ENCODE measurements around the gene ACAD10. TPM values are rescaled to one million over a fixed set of nuclear protein-coding genes. Genes with fewer than 3 reads are reported as not detected.

ACAD10 gene
- total and polyA plus RNA-seq, 2 experiments from 2014 or later, result 24.2 to 32.5 TPM

DNA sequence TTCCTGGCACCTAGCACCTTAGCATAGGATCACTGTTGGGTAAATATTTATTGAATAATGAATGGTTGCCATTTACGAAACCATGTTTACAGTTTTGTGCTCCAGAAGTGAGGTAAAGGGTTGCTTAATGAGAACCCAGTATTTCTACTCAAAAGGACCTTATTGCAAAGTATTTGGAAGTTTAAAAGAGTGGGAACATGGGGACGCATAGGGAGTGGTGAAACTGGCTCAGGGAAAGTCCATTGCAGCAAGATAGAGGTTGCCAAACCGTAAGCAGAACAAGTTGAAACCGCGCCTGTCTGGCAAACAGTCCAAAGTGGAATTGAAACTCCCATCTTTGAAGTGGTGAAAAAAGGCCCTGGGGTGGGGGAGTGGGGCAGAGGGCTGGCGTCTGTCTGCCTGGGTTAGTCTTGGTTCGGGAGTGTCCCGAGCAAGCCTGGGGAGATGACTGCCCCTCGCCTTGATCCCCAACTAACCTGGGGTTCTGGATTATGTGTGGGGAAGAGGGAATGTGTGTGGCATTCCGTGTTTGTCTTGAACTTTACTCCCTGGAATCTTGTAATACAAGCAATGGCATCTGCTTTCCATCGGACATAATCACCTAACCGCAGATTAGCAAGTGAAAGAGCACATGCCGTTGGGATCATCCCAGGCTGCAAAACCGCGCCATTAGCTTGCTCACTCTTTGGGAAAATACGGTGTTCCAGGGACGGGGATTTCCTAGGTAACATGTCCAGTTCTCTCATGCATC is 88.1 kb downstream of the ACAD10 start:
- Histone ChIP-seq H4K20me1 (ENCODE audit: insufficient read depth, poor library complexity, severe bottlenecking) (peaks cover 8% of the 10 kb centered on the region), H3K4me1 (ENCODE audit: insufficient read depth) (peaks cover 61% of the 10 kb centered on the region), H3K4me3 (no peak overlapping the region), H3K4me2 (peak overlapping the region; percentile 69), H3K27me3 (no peaks in the 10 kb centered on the region), H2AFZ (no peak overlapping the region), H3K36me3 (replicated peaks; ENCODE audit: insufficient read depth, low read depth) (no peaks in the 10 kb centered on the region), H3K79me2 (peaks cover 66% of the 10 kb centered on the region), H3K9me3 (ENCODE audit: low read depth) (no peaks in the 10 kb centered on the region), H3K9me2 (replicated peaks; ENCODE audit: insufficient read depth) (no peaks in the 10 kb centered on the region), H3K27ac (peak overlapping the region; percentile 95)
- 9% methylated on average over 17 of the region's 17 CpGs for WGBS (ENCODE audit: low lambda C conversion rate, missing lambda C conversion rate)
- TF ChIP-seq EZH2 (IDR thresholded peaks at IDR 0.05; ENCODE audit: borderline replicate concordance) (no peak), EZH2phosphoT487 (IDR thresholded peaks at IDR 0.05; ENCODE audit: low read depth, severe bottlenecking, unreplicated experiment) (no peak)
- TF ChIP-seq, protein P1, sequence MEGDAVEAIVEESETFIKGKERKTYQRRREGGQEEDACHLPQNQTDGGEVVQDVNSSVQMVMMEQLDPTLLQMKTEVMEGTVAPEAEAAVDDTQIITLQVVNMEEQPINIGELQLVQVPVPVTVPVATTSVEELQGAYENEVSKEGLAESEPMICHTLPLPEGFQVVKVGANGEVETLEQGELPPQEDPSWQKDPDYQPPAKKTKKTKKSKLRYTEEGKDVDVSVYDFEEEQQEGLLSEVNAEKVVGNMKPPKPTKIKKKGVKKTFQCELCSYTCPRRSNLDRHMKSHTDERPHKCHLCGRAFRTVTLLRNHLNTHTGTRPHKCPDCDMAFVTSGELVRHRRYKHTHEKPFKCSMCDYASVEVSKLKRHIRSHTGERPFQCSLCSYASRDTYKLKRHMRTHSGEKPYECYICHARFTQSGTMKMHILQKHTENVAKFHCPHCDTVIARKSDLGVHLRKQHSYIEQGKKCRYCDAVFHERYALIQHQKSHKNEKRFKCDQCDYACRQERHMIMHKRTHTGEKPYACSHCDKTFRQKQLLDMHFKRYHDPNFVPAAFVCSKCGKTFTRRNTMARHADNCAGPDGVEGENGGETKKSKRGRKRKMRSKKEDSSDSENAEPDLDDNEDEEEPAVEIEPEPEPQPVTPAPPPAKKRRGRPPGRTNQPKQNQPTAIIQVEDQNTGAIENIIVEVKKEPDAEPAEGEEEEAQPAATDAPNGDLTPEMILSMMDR (IDR thresholded peaks at IDR 0.05; ENCODE audit: poor library complexity), result no peak
- peak; percentile 76 for DNase-seq (ENCODE audit: low spot score)

DNA sequence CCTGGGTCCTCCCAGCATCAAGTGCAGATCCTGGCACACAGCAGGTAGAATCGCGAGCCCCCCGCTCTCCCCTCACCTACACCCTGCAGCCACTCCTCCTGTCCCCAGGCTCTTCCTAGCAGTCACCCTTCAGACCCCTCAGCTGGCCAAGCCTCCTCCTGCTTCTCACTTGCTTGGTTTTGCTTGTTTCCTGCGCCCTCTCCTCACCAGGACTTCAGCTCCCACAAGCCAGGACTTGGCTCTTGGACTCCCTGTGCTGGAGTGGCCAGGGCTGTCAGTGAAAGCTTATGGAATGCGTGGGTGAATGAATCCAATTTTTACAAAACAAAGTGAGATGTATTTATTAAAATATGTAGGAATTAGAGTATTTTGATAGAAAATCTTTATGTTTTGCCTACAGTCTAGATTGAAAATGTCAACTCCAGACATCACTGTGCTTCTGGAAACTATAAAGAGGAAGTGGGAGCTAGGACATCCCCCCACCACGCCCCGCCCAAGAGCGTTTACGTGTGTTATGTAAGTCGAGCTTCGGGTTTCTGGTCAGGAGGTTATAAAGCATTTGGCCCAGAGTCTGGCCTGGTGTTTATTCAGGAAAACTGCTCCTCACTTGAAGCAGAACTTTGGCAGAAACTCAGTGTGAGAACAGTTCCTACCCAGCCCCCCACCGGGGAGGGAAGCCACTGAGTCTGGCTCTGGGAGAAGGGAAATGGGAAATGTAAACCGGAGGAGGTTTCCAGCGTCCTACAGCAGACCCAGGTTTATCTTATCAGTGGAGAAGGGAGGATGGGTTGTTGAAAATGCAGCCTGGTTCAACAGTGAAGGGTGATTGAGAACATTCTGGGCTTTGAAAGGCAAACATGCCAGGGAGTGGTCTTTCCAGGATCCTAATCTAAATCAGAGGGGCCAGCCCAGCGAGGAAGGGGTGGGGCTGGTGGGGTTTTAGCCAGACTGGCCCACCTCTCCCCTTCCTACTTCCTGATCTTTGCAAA is 89.6 kb downstream of the ACAD10 start:
- Histone ChIP-seq H3K27me3 (no peaks in the 10 kb centered on the region), H3K27ac (peak overlapping the region; percentile 95), H3K4me2 (peak overlapping the region; percentile 69), H3K4me1 (ENCODE audit: insufficient read depth) (peaks cover 57% of the 10 kb centered on the region), H3K36me3 (replicated peaks; ENCODE audit: insufficient read depth, low read depth) (no peaks in the 10 kb centered on the region), H3K9me2 (replicated peaks; ENCODE audit: insufficient read depth) (no peaks in the 10 kb centered on the region), H3K4me3 (no peak overlapping the region), H4K20me1 (ENCODE audit: insufficient read depth, poor library complexity, severe bottlenecking) (no peaks in the 10 kb centered on the region), H3K79me2 (peaks cover 64% of the 10 kb centered on the region), H3K9me3 (ENCODE audit: low read depth) (no peaks in the 10 kb centered on the region), H2AFZ (no peak overlapping the region)
- peak; percentile 89 for DNase-seq (ENCODE audit: low spot score)
- WGBS (ENCODE audit: low lambda C conversion rate, missing lambda C conversion rate), result 26% methylated on average over 15 of the region's 15 CpGs
- TF ChIP-seq, protein P1 (IDR thresholded peaks at IDR 0.05; ENCODE audit: poor library complexity), result no peak
- TF ChIP-seq EZH2phosphoT487 (IDR thresholded peaks at IDR 0.05; ENCODE audit: low read depth, severe bottlenecking, unreplicated experiment) (no peak), EZH2 (IDR thresholded peaks at IDR 0.05; ENCODE audit: borderline replicate concordance) (no peak)

DNA sequence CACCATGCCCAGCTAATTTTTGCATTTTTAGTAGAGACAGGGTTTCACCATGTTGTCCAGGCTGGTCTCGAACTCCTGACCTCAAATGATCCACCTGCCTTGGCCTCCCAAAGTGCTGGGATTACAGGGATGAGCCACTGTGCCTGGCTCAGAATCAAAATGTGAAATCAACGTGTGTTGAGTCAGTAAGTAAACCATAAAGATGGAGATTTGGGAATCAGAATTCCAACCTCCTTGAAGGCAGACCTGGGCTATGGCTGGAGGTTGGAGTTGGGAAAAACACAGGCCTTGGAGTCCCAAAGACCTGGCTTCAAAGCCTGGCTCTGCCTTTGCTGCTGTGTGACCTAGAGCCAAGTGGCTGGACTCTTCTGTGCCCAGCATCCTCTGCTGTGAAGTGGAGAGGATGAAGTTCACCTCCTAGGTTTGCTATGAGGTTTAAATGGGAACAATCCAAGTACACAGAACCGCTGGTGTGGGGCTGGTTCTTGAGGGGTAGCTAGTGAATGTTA is 91.0 kb downstream of the ACAD10 start:
- Histone ChIP-seq H3K27ac (peak overlapping the region; percentile 95), H3K9me2 (replicated peaks; ENCODE audit: insufficient read depth) (no peaks in the 10 kb centered on the region), H4K20me1 (ENCODE audit: insufficient read depth, poor library complexity, severe bottlenecking) (no peaks in the 10 kb centered on the region), H3K36me3 (replicated peaks; ENCODE audit: insufficient read depth, low read depth) (no peaks in the 10 kb centered on the region), H3K4me2 (peak overlapping the region; percentile 69), H3K4me3 (no peak overlapping the region), H3K9me3 (ENCODE audit: low read depth) (no peaks in the 10 kb centered on the region), H3K27me3 (no peaks in the 10 kb centered on the region), H3K79me2 (peaks cover 63% of the 10 kb centered on the region), H3K4me1 (ENCODE audit: insufficient read depth) (peaks cover 62% of the 10 kb centered on the region), H2AFZ (no peak overlapping the region)
- 80% methylated on average over 3 of the region's 3 CpGs for WGBS (ENCODE audit: low lambda C conversion rate, missing lambda C conversion rate)
- TF ChIP-seq, protein P1 (IDR thresholded peaks at IDR 0.05; ENCODE audit: poor library complexity), result no peak
- no peak for TF ChIP-seq EZH2 (IDR thresholded peaks at IDR 0.05; ENCODE audit: borderline replicate concordance)
- TF ChIP-seq EZH2phosphoT487 (IDR thresholded peaks at IDR 0.05; ENCODE audit: low read depth, severe bottlenecking, unreplicated experiment), result no peak
- no peak for DNase-seq (ENCODE audit: low spot score)

Data from hepatocyte (in vitro differentiated cells).